Endothelial cell of umbilical vein (primary cell): ENCODE measurements around the gene MGST2. TPM values are rescaled to one million over a fixed set of nuclear protein-coding genes. Genes with fewer than 3 reads are reported as not detected.

ENCODE experiments used
- BruUV-seq: library from RNA; stranded (reverse); fragments of 400-500 nt; replicated peaks from 2 replicates; lab custom pipeline; 2021; lab: Mats Ljungman, UMichigan
- CTCF ChIA-PET: fragments of 300-600, 350-600 bp; sonication (Branson Sonifier 250); formaldehyde crosslinking; loops from one replicate; lab custom pipeline; 2021; ENCODE audit warnings: antibody characterized with exemption, inconsistent platforms; lab: Charles Lee
- POLR2A ChIA-PET: fragments of 300-600, 350-600 bp; sonication (Branson Sonifier 250); formaldehyde crosslinking; loops from one replicate; lab custom pipeline; 2021; ENCODE audit warnings: antibody characterized with exemption, inconsistent platforms; lab: Charles Lee
- DNase-seq: peaks from one replicate; pipeline ENCODE4 v3.0.0-alpha.2; 2011; ENCODE audit warnings: low read depth, low spot score
- FAIRE-seq: peaks from 2 replicates; lab custom pipeline; 2011; peaks lifted over from hg19 to GRCh38; lab: Jason Lieb, UNC
- H2AFZ ChIP-seq: 2 replicates; pipeline ENCODE4 v1.6.0; 2012; ENCODE audit warnings: low read depth, low read length, control low read depth, inconsistent platforms
- H3K27ac ChIP-seq: 2 replicates; pipeline ENCODE4 v1.5.1; 2011; ENCODE audit warnings: low read depth, mild to moderate bottlenecking, control low read depth, low read length, moderate library complexity; ENCODE audit not compliant: insufficient read depth
- H3K27me3 ChIP-seq, 2 experiments: 2 replicates each; pipeline versions ENCODE4 v1.6.0 to v1.6.1; 2011; ENCODE audit warnings: low read length in 2 of 2, mixed read lengths in 1 of 2; ENCODE audit not compliant: control insufficient read depth in 2 of 2, insufficient read depth in 2 of 2
- H3K36me3 ChIP-seq, 2 experiments: 2 replicates in 1 of 2; 3 replicates in 1 of 2; pipeline ENCODE4 v1.5.1; 2011; ENCODE audit warnings: low read length in 2 of 2, mild to moderate bottlenecking in 1 of 2, moderate library complexity in 1 of 2; ENCODE audit not compliant: control insufficient read depth in 2 of 2, insufficient read depth in 2 of 2; ENCODE audit errors: extremely low read depth in 1 of 2
- H3K4me1 ChIP-seq: 3 replicates; pipeline ENCODE4 v1.5.1; 2011; ENCODE audit warnings: mild to moderate bottlenecking, low read length; ENCODE audit not compliant: control insufficient read depth, insufficient read depth; ENCODE audit errors: extremely low read depth
- H3K4me2 ChIP-seq: 2 replicates; pipeline ENCODE4 v1.6.1; 2011; ENCODE audit warnings: low read length, control low read depth, mixed read lengths; ENCODE audit not compliant: insufficient read depth
- H3K4me3 ChIP-seq, 3 experiments: fragments of 200-600 bp in 1 of 3; sonication (generic), shearing (Covaris generic) in 1 of 3; replicated peaks in 1 of 3; 2 replicates each; pipeline ENCODE4 v1.5.1; 2011 to 2016; ENCODE audit warnings: control low read depth in 3 of 3, low read length in 3 of 3, mild to moderate bottlenecking in 2 of 3, inconsistent platforms in 1 of 3, low read depth in 1 of 3, moderate library complexity in 1 of 3; ENCODE audit not compliant: insufficient read depth in 1 of 3
- H3K79me2 ChIP-seq: 2 replicates; pipeline ENCODE4 v1.6.0; 2012; ENCODE audit warnings: low read length, inconsistent platforms; ENCODE audit not compliant: control insufficient read depth, insufficient read depth
- H3K9ac ChIP-seq: replicated peaks from 2 replicates; pipeline ENCODE3; 2011; ENCODE audit warnings: low read length, control low read depth; ENCODE audit not compliant: insufficient read depth; ENCODE audit errors: extremely low read depth
- H3K9me1 ChIP-seq: replicated peaks from 3 replicates; pipeline ENCODE4 v1.6.0; 2011; ENCODE audit warnings: mild to moderate bottlenecking, low read length; ENCODE audit not compliant: control insufficient read depth, insufficient read depth; ENCODE audit errors: extremely low read depth
- H3K9me3 ChIP-seq: replicated peaks from 2 replicates; pipeline ENCODE4 v1.5.1; 2012; ENCODE audit warnings: low read length, inconsistent platforms; ENCODE audit not compliant: control insufficient read depth, insufficient read depth
- H4K20me1 ChIP-seq: replicated peaks from 2 replicates; pipeline ENCODE3; 2011; ENCODE audit warnings: mild to moderate bottlenecking, low read length; ENCODE audit not compliant: control insufficient read depth, insufficient read depth; ENCODE audit errors: extremely low read depth
- EZH2 ChIP-seq: IDR thresholded peaks from 2 replicates; pipeline ENCODE4 v1.6.1; 2012; ENCODE audit warnings: borderline replicate concordance, low read depth, mild to moderate bottlenecking, moderate library complexity, low read length, inconsistent platforms; ENCODE audit not compliant: severe bottlenecking
- FOS ChIP-seq: IDR thresholded peaks from 2 replicates; pipeline ENCODE4 v1.6.1; 2011; ENCODE audit warnings: mild to moderate bottlenecking, low read length, moderate library complexity, borderline replicate concordance; ENCODE audit not compliant: insufficient read depth
- GATA2 ChIP-seq: IDR thresholded peaks from 2 replicates; pipeline ENCODE4 v1.7.0; 2011; ENCODE audit warnings: low read depth, mild to moderate bottlenecking, moderate library complexity, mixed read lengths, low read length; ENCODE audit not compliant: insufficient read length, insufficient read depth
- JUN ChIP-seq: IDR thresholded peaks from 2 replicates; pipeline ENCODE4 v1.6.1; 2011; ENCODE audit warnings: borderline replicate concordance, low read depth; ENCODE audit not compliant: insufficient read length, insufficient read depth
- MAX ChIP-seq: IDR thresholded peaks from 2 replicates; pipeline ENCODE4 v1.6.1; 2011; ENCODE audit not compliant: insufficient read depth, insufficient read length
- MYC ChIP-seq: IDR thresholded peaks from one replicate; pipeline ENCODE4 v1.6.1; 2011; ENCODE audit warnings: mild to moderate bottlenecking, low read depth, low read length
- POLR2A ChIP-seq: IDR thresholded peaks from 2 replicates; pipeline ENCODE4 v1.6.1; 2012; ENCODE audit warnings: low read depth, mild to moderate bottlenecking, control low read depth, low read length
- POLR2AphosphoS5 ChIP-seq: IDR thresholded peaks from 2 replicates; pipeline ENCODE4 v1.6.1; 2012; ENCODE audit warnings: low read depth, mild to moderate bottlenecking, control low read depth, low read length, moderate library complexity; ENCODE audit not compliant: insufficient read depth
- dilution Hi-C: fragments of 300-500 bp; cut with MboI; formaldehyde crosslinking; loops from one replicate; pipeline ENCODE4 v1.15.0; 2019; ENCODE audit warnings: low sequenced_read_pairs; ENCODE audit not compliant: extremely low pct_ligation_motif_present
- intact Hi-C: fragments of 100-400 bp; cut with micrococcal nuclease; formaldehyde crosslinking; loops from one replicate; pipeline ENCODE4 v1.10.0; 2022
- polyA plus RNA-seq, 4 experiments: library from polyadenylated mRNA; depleted of rRNA in 3 of 4; stranded (reverse) in 3 of 4; unstranded in 1 of 4; fragments of >200 nt; gene quantifications; 2 replicates each; pipeline versions ENCODE4 v1.2.1 to v1.2.3, GENCODE V29; 2011 to 2012; ENCODE audit warnings: missing spikeins in 1 of 4
- total RNA-seq: library from RNA; stranded (reverse); gene quantifications from 2 replicates; pipeline ENCODE4 v1.2.3, GENCODE V29; 2021
- TF ChIP-seq, protein P1 (sequence below), 2 donors: IDR thresholded peaks; 1 replicate in 1 of 2; 2 replicates in 1 of 2; pipeline ENCODE4 v1.5.1; 2011; ENCODE audit warnings: low read length in 2 of 2, mild to moderate bottlenecking in 2 of 2, moderate library complexity in 2 of 2, control low read depth in 1 of 2, inconsistent platforms in 1 of 2, low read depth in 1 of 2; ENCODE audit not compliant: insufficient read depth in 1 of 2; ENCODE audit errors: extremely low read depth in 1 of 2

Gene MGST2
- total and polyA plus RNA-seq, 2 donors (not counting 3 experiments of a cell fraction or from before 2014, with no cell fraction given): 64.3 to 78.9 TPM

DNA sequence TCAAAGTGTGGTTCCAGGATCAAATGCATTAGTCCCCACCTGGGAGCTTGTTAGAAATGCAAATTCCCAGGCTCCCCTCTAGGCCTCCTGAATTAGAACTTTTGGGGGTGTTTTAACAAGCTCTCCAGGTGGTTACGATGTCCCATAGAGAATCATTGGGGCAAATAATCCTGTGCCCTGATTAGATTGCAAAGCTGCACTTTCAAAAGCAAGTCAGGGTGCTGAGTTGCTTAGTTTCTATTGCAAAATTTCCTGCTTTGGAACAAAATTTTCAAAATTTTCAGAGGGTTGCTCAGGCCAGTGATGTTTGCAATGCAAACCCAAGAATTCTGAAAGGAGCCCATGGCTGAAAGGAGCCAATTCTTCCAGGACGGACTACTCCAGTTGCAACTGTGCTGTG, 71.0 kb downstream of the MGST2 start:
- no peak overlapping the region for H3K4me3 ChIP-seq
- H3K4me2 ChIP-seq: no peak overlapping the region
- DNase-seq: no peak
- H3K4me1 ChIP-seq: peaks cover 21% of the 10 kb centered on the region
- no peak for TF ChIP-seq EZH2
- TF ChIP-seq POLR2A: no peak
- no peak for TF ChIP-seq POLR2AphosphoS5
- TF ChIP-seq GATA2: no peak
- TF ChIP-seq JUN: no peak
- TF ChIP-seq, protein P1, sequence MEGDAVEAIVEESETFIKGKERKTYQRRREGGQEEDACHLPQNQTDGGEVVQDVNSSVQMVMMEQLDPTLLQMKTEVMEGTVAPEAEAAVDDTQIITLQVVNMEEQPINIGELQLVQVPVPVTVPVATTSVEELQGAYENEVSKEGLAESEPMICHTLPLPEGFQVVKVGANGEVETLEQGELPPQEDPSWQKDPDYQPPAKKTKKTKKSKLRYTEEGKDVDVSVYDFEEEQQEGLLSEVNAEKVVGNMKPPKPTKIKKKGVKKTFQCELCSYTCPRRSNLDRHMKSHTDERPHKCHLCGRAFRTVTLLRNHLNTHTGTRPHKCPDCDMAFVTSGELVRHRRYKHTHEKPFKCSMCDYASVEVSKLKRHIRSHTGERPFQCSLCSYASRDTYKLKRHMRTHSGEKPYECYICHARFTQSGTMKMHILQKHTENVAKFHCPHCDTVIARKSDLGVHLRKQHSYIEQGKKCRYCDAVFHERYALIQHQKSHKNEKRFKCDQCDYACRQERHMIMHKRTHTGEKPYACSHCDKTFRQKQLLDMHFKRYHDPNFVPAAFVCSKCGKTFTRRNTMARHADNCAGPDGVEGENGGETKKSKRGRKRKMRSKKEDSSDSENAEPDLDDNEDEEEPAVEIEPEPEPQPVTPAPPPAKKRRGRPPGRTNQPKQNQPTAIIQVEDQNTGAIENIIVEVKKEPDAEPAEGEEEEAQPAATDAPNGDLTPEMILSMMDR (IDR thresholded peaks at IDR 0.05; ENCODE audit: extremely low read depth in 1 of 2, insufficient read depth in 1 of 2, low read depth in 1 of 2, low read length in 2 of 2): no peak
- no peak for TF ChIP-seq FOS
- no peak for TF ChIP-seq MAX
- no peak for TF ChIP-seq MYC
- no peaks in the 10 kb centered on the region for H4K20me1 ChIP-seq
- ChIA-PET CTCF (interaction anchor here (0.7 to 3.5 kb wide), 9 partner anchors 28 to 623 kb away, joined by 3 to 37 read pairs (median 3); no protein-coding TSS in a partner anchor), POLR2A (no interaction called here)
- no peak overlapping the region for H3K27ac ChIP-seq
- H3K9ac ChIP-seq: no peak overlapping the region
- no peaks in the 10 kb centered on the region for H3K79me2 ChIP-seq
- no TSS peak for BruUV-seq
- no peaks in the 10 kb centered on the region for H3K9me1 ChIP-seq
- no peaks in the 10 kb centered on the region for H3K27me3 ChIP-seq
- no peak for FAIRE-seq
- dilution Hi-C loops (no loop called here), intact Hi-C loops (loop anchor here (10.0 kb wide), 1 partner anchor 878 kb away; no protein-coding TSS in a partner anchor)
- no peak overlapping the region for H2AFZ ChIP-seq
- no peaks in the 10 kb centered on the region for H3K36me3 ChIP-seq
- H3K9me3 ChIP-seq: no peaks in the 10 kb centered on the region
